Vagina (tissue), 2 donors: ENCODE data around the gene SPECC1. TPM values are rescaled to one million over a fixed set of nuclear protein-coding genes. Genes with fewer than 3 reads are reported as not detected.

Experiments
- DNase-seq, 2 donors: peaks; one replicate each; pipeline ENCODE4 v3.0.0-alpha.2; 2017; ENCODE audit errors: extremely low spot score in 2 of 2
- H3K27ac ChIP-seq: fragments of 200-600 bp; sonication (generic); one replicate; pipeline ENCODE4 v1.5.1; 2019
- H3K27me3 ChIP-seq: fragments of 200-600 bp; sonication (generic); one replicate; pipeline ENCODE4 v1.5.1; 2019
- H3K36me3 ChIP-seq, 2 donors: fragments of 200-600 bp; sonication (generic); one replicate each; pipeline ENCODE4 v1.5.1; 2017 to 2019
- H3K4me1 ChIP-seq: fragments of 200-600 bp; sonication (generic); one replicate; pipeline ENCODE4 v1.5.1; 2019
- H3K4me3 ChIP-seq, 2 donors: fragments of 200-600 bp; sonication (generic); 1 replicate in 1 of 2; 2 replicates in 1 of 2; pipeline ENCODE4 v1.5.1; 2016 to 2019
- H3K9me3 ChIP-seq: fragments of 200-600 bp; sonication (generic); one replicate; pipeline ENCODE4 v1.5.1; 2019
- CTCF ChIP-seq, 3 experiments: fragments of 450-650 bp in 2 of 3; fragments of 200-600 bp in 1 of 3; sonication (generic) in 1 of 3; IDR thresholded peaks; one replicate each; pipeline ENCODE4 v1.5.1; 2017 to 2019; ENCODE audit warnings: antibody characterized with exemption in 3 of 3, mild to moderate bottlenecking in 2 of 3, moderate library complexity in 2 of 3
- POLR2A ChIP-seq, 2 donors: fragments of 450-650 bp; IDR thresholded peaks; one replicate each; pipeline ENCODE4 v1.6.1; 2017; ENCODE audit warnings: antibody characterized with exemption in 2 of 2, mild to moderate bottlenecking in 2 of 2, moderate library complexity in 2 of 2
- POLR2AphosphoS5 ChIP-seq, 2 donors: sonication (generic); formaldehyde crosslinking; IDR thresholded peaks; one replicate each; pipeline ENCODE4 v1.9.0; 2017; ENCODE audit warnings: antibody characterized with exemption in 2 of 2, mild to moderate bottlenecking in 2 of 2, low read depth in 1 of 2; ENCODE audit not compliant: insufficient read depth in 1 of 2
- intact Hi-C: fragments of 100-400 bp; cut with DNase I; formaldehyde crosslinking; loops from one replicate; pipeline ENCODE4 v1.15.1; 2023
- total RNA-seq: library from RNA; depleted of rRNA; stranded (reverse); fragments of >200 nt; gene quantifications from one replicate; pipeline ENCODE4 v1.2.3, GENCODE V29; 2016

The SPECC1 gene
- total RNA-seq, 1 donor from 2014 or later: 25.3 TPM

DNA sequence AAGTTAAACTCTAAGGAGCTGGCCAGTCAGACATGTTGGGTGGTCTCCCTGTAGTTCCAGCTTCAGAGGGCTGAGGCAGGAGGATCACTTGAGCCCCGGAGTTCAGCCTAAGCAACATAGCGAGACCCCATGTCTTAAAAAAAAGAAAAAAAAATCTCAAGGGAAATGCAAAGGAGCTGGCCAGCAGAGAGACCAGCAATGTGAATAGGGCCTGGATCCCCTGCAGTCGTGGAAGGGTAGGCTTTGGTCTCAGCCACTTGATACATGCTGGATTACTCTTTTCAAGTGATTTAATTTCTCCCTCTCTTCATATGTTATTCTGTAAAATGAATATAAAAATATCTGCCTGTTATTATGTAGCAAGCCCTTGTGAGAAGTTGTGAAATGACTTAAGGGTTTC is 207.7 kb downstream of the SPECC1 start:
- no peak for DNase-seq
- no peaks in the 10 kb centered on the region for H3K27me3 ChIP-seq
- H3K27ac ChIP-seq: no peak overlapping the region
- no peaks in the 10 kb centered on the region for H3K9me3 ChIP-seq
- H3K4me3 ChIP-seq: no peak overlapping the region
- intact Hi-C loops: no loop called here
- H3K4me1 ChIP-seq: no peaks in the 10 kb centered on the region
- TF ChIP-seq CTCF (IDR thresholded peaks at IDR 0.05) (no peak), POLR2A (IDR thresholded peaks at IDR 0.05) (no peak), POLR2AphosphoS5 (IDR thresholded peaks at IDR 0.05; ENCODE audit: insufficient read depth in 1 of 2, low read depth in 1 of 2) (no peak)
- no peaks in the 10 kb centered on the region for H3K36me3 ChIP-seq

DNA sequence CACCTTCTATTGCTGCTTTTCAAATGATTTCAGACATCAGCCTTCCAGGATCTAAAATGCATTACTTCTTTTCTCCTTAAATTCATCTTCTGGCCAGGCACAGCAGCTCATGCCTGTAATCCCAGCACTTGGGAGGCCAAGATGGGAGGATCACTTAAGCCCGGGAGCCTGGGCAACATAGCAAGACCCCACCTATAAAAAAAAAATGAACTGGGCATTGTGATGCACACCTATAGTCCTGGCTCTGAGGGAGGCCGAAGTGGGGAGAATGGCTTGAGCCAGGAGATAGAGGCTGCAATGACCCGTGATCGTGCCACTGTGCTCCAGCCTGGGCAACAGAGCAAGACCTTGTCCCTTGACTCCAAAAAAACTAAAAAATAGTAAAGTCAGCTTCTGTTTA is 208.5 kb downstream of the SPECC1 start:
- H3K4me3 ChIP-seq: no peak overlapping the region
- H3K36me3 ChIP-seq: no peaks in the 10 kb centered on the region
- H3K9me3 ChIP-seq: no peaks in the 10 kb centered on the region
- no peaks in the 10 kb centered on the region for H3K4me1 ChIP-seq
- no peaks in the 10 kb centered on the region for H3K27me3 ChIP-seq
- TF ChIP-seq POLR2A (IDR thresholded peaks at IDR 0.05): no peak
- TF ChIP-seq CTCF (IDR thresholded peaks at IDR 0.05): no peak
- no peak for TF ChIP-seq POLR2AphosphoS5 (IDR thresholded peaks at IDR 0.05; ENCODE audit: insufficient read depth in 1 of 2, low read depth in 1 of 2)
- intact Hi-C loops: no loop called here
- no peak for DNase-seq
- no peak overlapping the region for H3K27ac ChIP-seq

- no peak for DNase-seq
- no peak overlapping the region for H3K27ac ChIP-seq
- no peaks in the 10 kb centered on the region for H3K27me3 ChIP-seq
- TF ChIP-seq POLR2AphosphoS5 (IDR thresholded peaks at IDR 0.05; ENCODE audit: insufficient read depth in 1 of 2, low read depth in 1 of 2) (no peak), POLR2A (IDR thresholded peaks at IDR 0.05) (no peak), CTCF (IDR thresholded peaks at IDR 0.05) (no peak)
- no peak overlapping the region for H3K4me3 ChIP-seq
- intact Hi-C loops: no loop called here
- H3K4me1 ChIP-seq: no peaks in the 10 kb centered on the region
- no peaks in the 10 kb centered on the region for H3K36me3 ChIP-seq
- no peaks in the 10 kb centered on the region for H3K9me3 ChIP-seq
Measured at GRCh38 chr17:20218272-20218671, 209.1 kb downstream of the SPECC1 start.

- intact Hi-C loops: loop anchor here (10.0 kb wide), 1 partner anchor 239 kb away; no protein-coding TSS in a partner anchor
- no peak for DNase-seq
- Histone ChIP-seq H3K4me1 (no peaks in the 10 kb centered on the region), H3K27ac (no peak overlapping the region), H3K4me3 (no peak overlapping the region), H3K9me3 (no peaks in the 10 kb centered on the region), H3K27me3 (no peaks in the 10 kb centered on the region), H3K36me3 (no peaks in the 10 kb centered on the region)
- TF ChIP-seq POLR2AphosphoS5 (IDR thresholded peaks at IDR 0.05; ENCODE audit: insufficient read depth in 1 of 2, low read depth in 1 of 2): no peak
Measured at GRCh38 chr17:20223808-20224328, 214.7 kb downstream of the SPECC1 start.

DNA sequence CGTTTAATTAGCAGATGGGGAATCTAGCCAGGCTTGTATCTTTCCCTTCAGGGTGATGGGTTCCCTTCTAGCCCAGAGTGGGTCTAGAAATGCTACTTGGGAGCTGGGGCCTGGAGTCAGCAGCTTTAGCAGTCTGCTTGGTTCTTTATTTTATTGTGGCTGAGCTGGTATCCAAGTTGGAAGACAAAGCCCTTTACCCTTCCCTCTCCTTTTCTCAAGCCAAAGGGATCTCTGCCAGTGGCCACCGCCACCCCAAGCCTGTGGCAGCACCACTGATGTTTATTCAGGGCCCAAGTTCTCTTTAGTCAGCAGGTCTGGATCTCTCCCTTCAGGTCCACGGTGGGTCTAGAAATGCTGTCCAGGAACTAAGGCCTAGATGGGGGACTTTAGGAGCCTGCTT is 215.2 kb downstream of the SPECC1 start:
- Histone ChIP-seq H3K4me1 (no peaks in the 10 kb centered on the region), H3K36me3 (no peaks in the 10 kb centered on the region), H3K4me3 (no peak overlapping the region), H3K9me3 (no peaks in the 10 kb centered on the region), H3K27ac (no peak overlapping the region), H3K27me3 (no peaks in the 10 kb centered on the region)
- no peak for DNase-seq
- intact Hi-C loops: loop anchor here (10.0 kb wide), 1 partner anchor 240 kb away; no protein-coding TSS in a partner anchor
- TF ChIP-seq CTCF (IDR thresholded peaks at IDR 0.05): no peak
- no peak for TF ChIP-seq POLR2A (IDR thresholded peaks at IDR 0.05)
- no peak for TF ChIP-seq POLR2AphosphoS5 (IDR thresholded peaks at IDR 0.05; ENCODE audit: insufficient read depth in 1 of 2, low read depth in 1 of 2)
